ENCODE data around the gene LIMS2.

Gene LIMS2

GRCh38 chr2:127644066-127645025, 31.0 kb downstream of the LIMS2 start:
- DNase-seq: no peak

- DNase-seq: no peak
Observed at GRCh38 chr2:127643439-127644065, 31.8 kb downstream of the LIMS2 start.

- no peak for DNase-seq
Observed at GRCh38 chr2:127642706-127643438, 32.5 kb downstream of the LIMS2 start.

DNA sequence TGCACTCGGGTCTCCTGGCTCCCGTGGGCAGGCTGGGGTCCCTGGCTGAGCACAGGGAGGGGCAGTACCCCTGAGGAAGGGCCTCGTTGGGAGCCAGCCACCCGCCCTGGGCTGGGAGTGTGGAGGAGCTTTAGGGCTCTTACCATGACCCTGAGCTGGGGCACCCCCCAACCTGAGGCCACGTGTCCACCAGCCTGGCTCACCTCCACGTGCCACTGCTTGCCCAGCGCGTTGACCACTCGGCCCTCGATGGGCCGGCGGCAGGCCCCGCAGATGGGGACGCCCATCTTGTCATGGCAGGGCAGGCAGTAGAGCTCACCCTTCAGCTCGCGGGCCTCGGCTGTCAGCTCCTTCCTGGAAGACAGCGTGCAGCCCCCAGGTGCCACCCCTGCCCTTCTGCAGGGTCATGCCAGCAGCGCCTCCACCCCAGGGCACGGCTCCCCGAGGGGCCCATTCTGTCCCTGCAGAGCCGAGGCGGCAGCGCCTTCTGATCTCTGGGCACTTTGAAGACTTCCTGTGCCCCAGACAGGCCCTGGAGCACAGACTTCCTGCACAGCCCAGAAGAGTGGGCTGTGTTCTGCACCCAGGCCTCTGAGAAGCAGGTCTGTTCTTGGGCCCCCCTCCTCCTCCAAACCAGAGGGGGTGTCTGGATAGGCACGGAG, 33.4 kb downstream of the LIMS2 start:
- no peak for DNase-seq

- DNase-seq: no peak
Observed at GRCh38 chr2:127641133-127641532, 34.2 kb downstream of the LIMS2 start.

DNA sequence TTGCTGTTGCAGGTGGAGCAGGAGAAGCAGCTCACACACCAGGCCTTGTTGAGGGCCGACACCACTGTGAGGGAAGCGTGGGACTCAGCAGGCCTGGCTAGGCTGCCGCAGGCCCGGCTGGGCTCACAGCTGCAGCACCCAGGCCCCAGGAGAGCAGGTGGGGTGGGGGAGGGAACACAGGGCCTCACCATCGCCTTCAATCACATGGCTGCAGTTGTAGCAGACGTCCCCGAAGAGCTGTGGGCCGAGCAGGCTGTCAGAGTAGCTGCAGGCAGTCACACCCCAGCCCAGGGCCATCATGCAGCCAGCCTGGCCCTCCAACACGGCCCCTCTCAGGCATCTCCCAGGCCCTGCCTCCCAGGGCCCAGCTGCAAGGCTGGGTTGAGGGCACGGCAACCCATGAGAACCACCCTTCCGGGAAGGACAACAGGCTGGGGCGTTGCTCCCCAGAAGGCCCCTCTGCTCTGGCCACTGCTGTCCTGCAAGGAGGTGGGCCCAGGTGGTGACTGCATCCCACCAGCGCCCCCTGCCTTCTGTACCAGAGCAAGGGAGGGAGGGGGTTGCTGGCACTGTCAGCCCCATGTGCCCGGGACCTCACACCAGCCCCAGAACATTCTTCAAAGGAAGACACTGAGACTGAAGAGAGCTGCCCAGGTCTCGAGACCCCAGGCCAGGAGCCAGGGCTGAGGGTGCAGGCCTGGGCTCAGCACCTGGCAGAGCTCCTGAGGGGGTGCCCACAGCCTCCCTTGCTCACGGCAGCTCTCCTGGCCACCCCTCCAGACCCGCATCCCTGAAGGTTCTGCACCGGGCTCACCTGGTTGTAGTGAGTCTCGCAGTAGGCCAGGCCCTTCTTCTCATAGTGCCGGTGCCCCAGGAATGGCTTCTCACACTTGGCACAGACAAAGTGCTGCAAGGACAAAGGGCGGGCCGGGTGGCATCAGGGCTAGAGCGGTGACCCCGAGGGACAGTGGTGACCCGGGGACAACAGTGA, 35.0 kb downstream of the LIMS2 start:
- DNase-seq: no peak

GRCh38 chr2:127639111-127639474, 36.2 kb downstream of the LIMS2 start:
- no peak for DNase-seq

DNA sequence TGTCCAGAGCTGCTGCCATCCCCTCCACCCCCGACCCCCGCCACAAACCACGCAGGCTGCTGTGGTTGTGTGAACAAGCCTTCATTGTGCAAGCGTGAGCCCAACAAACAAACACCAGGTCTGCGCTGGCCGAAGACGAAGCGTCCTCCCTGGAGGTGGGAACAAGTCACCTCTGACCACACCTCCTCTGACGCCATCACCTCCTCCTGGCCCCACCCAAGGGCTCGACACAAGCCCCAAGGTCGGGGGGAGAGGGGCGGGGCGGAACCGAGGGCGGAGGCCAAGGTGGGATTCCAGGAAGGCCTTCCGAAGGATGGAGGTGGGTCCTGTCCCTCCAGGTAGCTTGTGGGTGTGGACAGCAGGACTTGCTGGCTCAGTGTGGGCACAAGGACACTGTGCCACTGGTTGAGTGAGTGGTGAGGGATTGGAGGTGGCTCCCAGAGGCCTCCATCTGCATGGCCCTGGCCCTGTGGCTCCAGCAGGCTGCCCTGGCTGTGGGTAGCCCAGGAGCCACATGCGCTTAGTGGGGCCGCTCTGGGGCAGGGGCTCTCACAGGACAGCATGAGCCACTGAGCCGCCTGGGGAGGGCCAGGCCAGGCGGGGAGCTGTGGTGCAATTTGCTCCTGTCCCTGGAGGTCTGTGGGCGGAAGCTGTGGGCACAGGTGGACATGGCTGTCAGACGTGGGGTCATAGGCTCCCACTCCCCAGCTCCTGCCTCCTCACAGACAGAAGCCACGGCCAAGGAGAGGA, 36.8 kb downstream of the LIMS2 start:
- no peak for DNase-seq

DNA sequence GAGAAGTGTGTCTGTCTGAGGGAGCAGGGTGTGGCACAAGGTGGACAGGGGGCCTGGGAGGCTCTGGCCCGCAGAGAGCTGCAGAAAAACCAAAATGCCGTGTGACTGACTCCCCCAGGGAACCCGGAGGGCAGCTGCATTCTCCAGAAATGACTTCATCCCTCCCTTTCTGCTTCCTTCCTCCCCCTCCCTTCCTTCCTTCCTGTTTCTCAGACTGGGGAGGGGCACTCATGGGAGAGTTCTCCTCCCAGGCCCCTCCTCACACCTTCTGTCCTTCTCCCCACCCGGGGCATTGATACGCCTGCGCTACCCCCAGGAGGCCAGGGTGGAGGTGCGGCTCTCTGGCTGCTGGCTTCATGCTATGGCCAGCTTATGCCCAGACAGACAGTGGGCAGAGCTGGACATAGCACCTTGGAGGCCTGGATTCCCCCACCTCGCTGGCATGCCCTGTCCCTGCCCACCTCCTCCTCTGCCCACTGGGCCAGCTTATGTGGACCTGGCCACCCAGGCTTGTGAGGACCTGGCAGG, 37.5 kb downstream of the LIMS2 start:
- no peak for DNase-seq

DNA sequence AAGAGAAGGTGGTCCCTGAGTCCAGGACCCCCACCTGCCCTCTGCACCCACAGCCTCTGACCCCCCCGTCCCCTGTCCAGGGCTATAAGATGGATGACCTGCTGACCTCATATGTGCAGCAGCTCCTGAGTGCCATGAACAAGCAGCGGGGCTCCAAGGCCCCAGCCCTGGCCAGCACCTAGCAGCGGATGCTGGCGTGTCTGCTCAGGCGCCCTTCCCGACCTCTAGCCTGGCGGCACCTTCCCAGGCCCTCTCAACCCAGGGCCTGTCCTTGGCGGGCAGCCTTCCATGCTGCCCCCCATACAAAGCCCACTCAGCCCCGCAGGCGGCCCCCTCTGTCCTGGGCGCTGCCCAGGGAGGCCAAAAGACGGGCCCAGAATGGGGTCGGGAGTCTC, 38.1 kb downstream of the LIMS2 start:
- DNase-seq: no peak

GRCh38 chr2:127636248-127637235, 38.8 kb downstream of the LIMS2 start:
- no peak for DNase-seq

GRCh38 chr2:127635380-127636237, 39.7 kb downstream of the LIMS2 start:
- no peak for DNase-seq

GRCh38 chr2:127634626-127635379, 40.5 kb downstream of the LIMS2 start:
- no peak for DNase-seq

- no peak for DNase-seq
Observed at GRCh38 chr2:127634066-127634617, 41.2 kb downstream of the LIMS2 start.

GRCh38 chr2:127633556-127634065, 41.7 kb downstream of the LIMS2 start:
- DNase-seq: no peak

- no peak for DNase-seq
Observed at GRCh38 chr2:127632592-127633489, 42.5 kb downstream of the LIMS2 start.
